OCI-LY1 (cell line): ENCODE measurements around the gene COMMD7.

Experiments used
- CTCF ChIP-seq: fragments of 200-600 bp; sonication (generic), shearing (Covaris generic); IDR thresholded peaks from 2 replicates; pipeline ENCODE4 v1.5.1; 2017; ENCODE audit warnings: mild to moderate bottlenecking, antibody characterized with exemption, low read length, moderate library complexity, mixed read lengths
- EZH2 ChIP-seq: fragments of 200-600 bp; sonication (generic), shearing (Covaris generic); IDR thresholded peaks from 2 replicates; pipeline ENCODE4 v1.8.0; 2017; ENCODE audit warnings: borderline replicate concordance, mixed run types, mild to moderate bottlenecking, antibody characterized with exemption, low read length, moderate library complexity, mixed read lengths

- TF ChIP-seq CTCF, result peak; percentile 30; the same call in 1 of the 2 replicates
- TF ChIP-seq EZH2, result no peak
Measured at GRCh38 chr20:32661820-32662528, 81.3 kb downstream of the COMMD7 start.
